KMS-11 (cell line): Measurements from ENCODE around the gene CENPO.

Experiments used
- H2AFZ ChIP-seq: fragments of 200-600 bp; sonication (generic); 2 replicates; pipeline ENCODE4 v1.6.1; 2016; ENCODE audit warnings: antibody characterized with exemption, mixed run types, low read depth
- H3K27ac ChIP-seq: fragments of 200-600 bp; sonication (generic); 2 replicates; pipeline ENCODE4 v1.6.1; 2016; ENCODE audit warnings: mild to moderate bottlenecking, mixed run types
- H3K27me3 ChIP-seq: fragments of 200-600 bp; sonication (generic); 2 replicates; pipeline ENCODE4 v1.6.1; 2017; ENCODE audit warnings: mild to moderate bottlenecking, low read depth, mixed run types, moderate library complexity; ENCODE audit not compliant: insufficient read depth
- H3K36me3 ChIP-seq: fragments of 200-600 bp; sonication (generic); 2 replicates; pipeline ENCODE4 v1.6.1; 2017; ENCODE audit warnings: mild to moderate bottlenecking, mixed run types; ENCODE audit not compliant: insufficient read depth
- H3K4me1 ChIP-seq: fragments of 200-600 bp; sonication (generic); 2 replicates; pipeline ENCODE4 v1.6.1; 2016; ENCODE audit warnings: mild to moderate bottlenecking, low read depth, mixed run types; ENCODE audit not compliant: poor library complexity, severe bottlenecking
- H3K4me2 ChIP-seq: fragments of 200-600 bp; sonication (generic); 2 replicates; pipeline ENCODE4 v1.7.0; 2016; ENCODE audit warnings: mild to moderate bottlenecking, mixed run types
- H3K4me3 ChIP-seq: fragments of 200-600 bp; sonication (generic); IDR thresholded peaks from 2 replicates; pipeline ENCODE4 v1.6.1; 2017; ENCODE audit warnings: low read depth, low read length, mixed read lengths; ENCODE audit not compliant: insufficient read depth
- H3K79me2 ChIP-seq: fragments of 200-600 bp; sonication (generic); 2 replicates; pipeline ENCODE4 v1.6.1; 2016; ENCODE audit warnings: low read depth, mixed run types; ENCODE audit not compliant: insufficient read depth
- H3K9ac ChIP-seq: fragments of 200-600 bp; sonication (generic); 2 replicates; pipeline ENCODE4 v1.6.1; 2016; ENCODE audit warnings: mild to moderate bottlenecking, mixed run types
- H4K20me1 ChIP-seq: fragments of 200-600 bp; sonication (generic); 2 replicates; pipeline ENCODE4 v1.6.1; 2016; ENCODE audit warnings: mild to moderate bottlenecking, mixed run types; ENCODE audit not compliant: insufficient read depth
- CTCF ChIP-seq: fragments of 200-600 bp; sonication (generic); conservative IDR thresholded peaks from 2 replicates; pipeline ENCODE4 v1.6.1; 2017; ENCODE audit warnings: low read depth, mild to moderate bottlenecking, antibody characterized with exemption, low read length, moderate library complexity, mixed read lengths

The CENPO gene

GRCh38 chr2:24761866-24762265 lies 31.4 kb upstream of the CENPO start:
- Histone ChIP-seq H3K27me3 (no peaks in the 10 kb centered on the region), H3K79me2 (no peaks in the 10 kb centered on the region), H3K27ac (no peak overlapping the region), H2AFZ (no peak overlapping the region), H4K20me1 (no peaks in the 10 kb centered on the region), H3K4me3 (no peak overlapping the region), H3K36me3 (no peaks in the 10 kb centered on the region), H3K4me1 (peaks cover 35% of the 10 kb centered on the region), H3K9ac (no peak overlapping the region), H3K4me2 (no peak overlapping the region)
- no peak for TF ChIP-seq CTCF

GRCh38 chr2:24762518-24762917 lies 30.7 kb upstream of the CENPO start:
- Histone ChIP-seq H3K79me2 (no peaks in the 10 kb centered on the region), H3K9ac (no peak overlapping the region), H3K4me1 (peaks cover 41% of the 10 kb centered on the region), H3K27me3 (no peaks in the 10 kb centered on the region), H3K4me2 (no peak overlapping the region), H4K20me1 (no peaks in the 10 kb centered on the region), H3K4me3 (no peak overlapping the region), H3K27ac (no peak overlapping the region), H3K36me3 (no peaks in the 10 kb centered on the region), H2AFZ (no peak overlapping the region)
- TF ChIP-seq CTCF: no peak

GRCh38 chr2:24763843-24764242 lies 29.4 kb upstream of the CENPO start:
- Histone ChIP-seq H3K4me2 (peak overlapping the region; percentile 5; the same call in 1 of the 2 replicates), H4K20me1 (no peaks in the 10 kb centered on the region), H3K27me3 (no peaks in the 10 kb centered on the region), H3K9ac (no peak overlapping the region), H3K27ac (no peak overlapping the region; the same call in 1 of the 2 replicates), H2AFZ (no peak overlapping the region), H3K79me2 (no peaks in the 10 kb centered on the region), H3K36me3 (no peaks in the 10 kb centered on the region), H3K4me1 (peaks cover 54% of the 10 kb centered on the region), H3K4me3 (no peak overlapping the region)
- TF ChIP-seq CTCF: no peak

- peak overlapping the region; percentile 19 for H3K4me3 ChIP-seq
- H3K36me3 ChIP-seq: no peaks in the 10 kb centered on the region
- H2AFZ ChIP-seq: no peak overlapping the region
- no peaks in the 10 kb centered on the region for H3K27me3 ChIP-seq
- H3K4me1 ChIP-seq: peaks cover 57% of the 10 kb centered on the region
- peak overlapping the region; percentile 76 for H3K27ac ChIP-seq
- peak overlapping the region; percentile 21; the same call in 1 of the 2 replicates for H3K9ac ChIP-seq
- H3K79me2 ChIP-seq: no peaks in the 10 kb centered on the region
- TF ChIP-seq CTCF: no peak
- no peaks in the 10 kb centered on the region for H4K20me1 ChIP-seq
- peak overlapping the region; percentile 71 for H3K4me2 ChIP-seq
Observed at GRCh38 chr2:24766609-24767008, 26.6 kb upstream of the CENPO start.

- Histone ChIP-seq H2AFZ (no peak overlapping the region), H3K4me1 (peaks cover 63% of the 10 kb centered on the region), H3K9ac (no peak overlapping the region), H3K27me3 (no peaks in the 10 kb centered on the region), H3K4me3 (no peak overlapping the region), H3K36me3 (no peaks in the 10 kb centered on the region), H3K4me2 (peak overlapping the region; percentile 71), H3K79me2 (no peaks in the 10 kb centered on the region), H3K27ac (no peak overlapping the region), H4K20me1 (no peaks in the 10 kb centered on the region)
- no peak for TF ChIP-seq CTCF
Observed at GRCh38 chr2:24768013-24768412, 25.2 kb upstream of the CENPO start.
